ENCODE results near the gene A2M. TPM values are rescaled to one million over a fixed set of nuclear protein-coding genes. Genes with fewer than 3 reads are reported as not detected.

The A2M gene
- total and polyA plus RNA-seq, 2 of the 4 experiments (the other 2 are of a cell fraction): 1.1 to 3.2 TPM

GRCh38 chr12:9113296-9113986 lies 2.3 kb downstream of the A2M start:
- intact Hi-C loops (cut with micrococcal nuclease): no loop called here

More at GRCh38 chr12:9113296-9113986, 2.3 kb downstream of the A2M start:
- no peak overlapping the region for H2BK15ac ChIP-seq (ENCODE audit: low read depth, low read length)
- H2AFZ ChIP-seq (replicated peaks; ENCODE audit: low read length, poor library complexity): no peak overlapping the region
- H3K9me1 ChIP-seq (ENCODE audit: insufficient read depth, low read length): no peaks in the 10 kb centered on the region; the same call in 1 of the 2 replicates
- H4K20me1 ChIP-seq (ENCODE audit: insufficient read depth, low read length): no peaks in the 10 kb centered on the region
- no peak for DNase-seq
- no peak overlapping the region for H3K18ac ChIP-seq (ENCODE audit: low read depth, low read length)
- TF ChIP-seq CEBPB (IDR thresholded peaks at IDR 0.05; ENCODE audit: low read depth, low read length): no peak
- TF ChIP-seq CHD1 (IDR thresholded peaks at IDR 0.05; ENCODE audit: low read depth, low read length): no peak
- no peak for TF ChIP-seq POLR2A (IDR thresholded peaks at IDR 0.05; ENCODE audit: low read depth, low read length)
- no peak for TF ChIP-seq FOS (IDR thresholded peaks at IDR 0.05; ENCODE audit: low read depth, low read length)
- no peak for TF ChIP-seq SMC3 (IDR thresholded peaks at IDR 0.05; ENCODE audit: low read depth, low read length)
- no peak for TF ChIP-seq CTCF (conservative IDR thresholded peaks at IDR 0.05; ENCODE audit: low read depth, low read length)
- TF ChIP-seq RFX5 (IDR thresholded peaks at IDR 0.05; ENCODE audit: low read depth, low read length): no peak
- TF ChIP-seq USF2 (IDR thresholded peaks at IDR 0.05; ENCODE audit: low read depth, low read length): no peak
- no peak for TF ChIP-seq MXI1 (IDR thresholded peaks at IDR 0.05; ENCODE audit: borderline replicate concordance, low read depth, low read length)
- no peak for TF ChIP-seq RCOR1 (IDR thresholded peaks at IDR 0.05; ENCODE audit: insufficient replicate concordance, low read length)
- no peak overlapping the region for H4K91ac ChIP-seq (ENCODE audit: insufficient read depth, low read depth, low read length)
- H3K9ac ChIP-seq (ENCODE audit: low read depth, low read length): no peak overlapping the region
- H3K4ac ChIP-seq (ENCODE audit: low read depth, low read length): no peak overlapping the region
- in situ Hi-C loops (cut with MboI; ENCODE audit: low sequenced_read_pairs) (no loop called here), dilution Hi-C loops (cut with HindIII; ENCODE audit: low sequenced_read_pairs, unreplicated experiment) (no loop called here)
- WGBS, 2 experiments (ENCODE audit: extremely low coverage in 2 of 2, insufficient read length in 1 of 2): no CpG with 5 or more reads among the region's 7 CpGs
- no peak overlapping the region for H2AK5ac ChIP-seq (ENCODE audit: low read depth, low read length)
- H4K5ac ChIP-seq (ENCODE audit: low read depth, low read length): no peak overlapping the region
- H3K4me1 ChIP-seq (ENCODE audit: control insufficient read depth, insufficient read depth, low read length): peaks cover 2% of the 10 kb centered on the region; the same call in 1 of the 2 replicates
- no peak overlapping the region for H4K8ac ChIP-seq (ENCODE audit: low read depth in 2 of 2, low read length in 2 of 2)
- BruUV-seq (replicated peaks): no TSS peak
- no peak overlapping the region for H3K14ac ChIP-seq (replicated peaks; ENCODE audit: low read depth, low read length)
- CTCF ChIA-PET: no interaction called here
- no peaks in the 10 kb centered on the region for H3K9me3 ChIP-seq (ENCODE audit: control insufficient read depth, insufficient read depth, low read length)
- no peak overlapping the region; the same call in 1 of the 2 replicates for H3K4me2 ChIP-seq (ENCODE audit: low read depth, low read length)
- no peak overlapping the region for H3K4me3 ChIP-seq (ENCODE audit: insufficient read depth, low read depth, low read length)
- POLR2A ChIA-PET (ENCODE audit: unreplicated experiment): no interaction called here
- no peak overlapping the region for H2BK20ac ChIP-seq (ENCODE audit: low read depth, low read length)
- no peaks in the 10 kb centered on the region for H3K79me1 ChIP-seq (ENCODE audit: low read depth in 1 of 2, low read length in 2 of 2)
- H2AK9ac ChIP-seq (replicated peaks; ENCODE audit: low read depth, low read length, poor library complexity): no peak overlapping the region
- H3K27me3 ChIP-seq (ENCODE audit: control insufficient read depth, insufficient read depth, low read length): no peaks in the 10 kb centered on the region
- no peak overlapping the region for H3K27ac ChIP-seq (ENCODE audit: insufficient read depth, low read length)
- H3K56ac ChIP-seq (ENCODE audit: extremely low read depth, insufficient read depth, low read length): no peak overlapping the region
- no peak overlapping the region for H2BK5ac ChIP-seq (ENCODE audit: low read depth, low read length, poor library complexity, severe bottlenecking)
- H3K23ac ChIP-seq (ENCODE audit: low read depth, low read length): no peak overlapping the region
- ATAC-seq (ENCODE audit: low read depth): no peak
- no peak overlapping the region for H2BK120ac ChIP-seq (ENCODE audit: low read depth, low read length)
- H3K36me3 ChIP-seq (ENCODE audit: control insufficient read depth, insufficient read depth, low read length): peaks cover 4% of the 10 kb centered on the region; the same call in 1 of the 2 replicates
